ENCODE results near the gene CFB. TPM values are rescaled to one million over a fixed set of nuclear protein-coding genes. Genes with fewer than 3 reads are reported as not detected.
A peak's percentile ranks its signal among the peaks of the same experiment; 100 is the strongest.

The CFB gene
- total and polyA plus RNA-seq, 2 of the 13 experiments (the other 11 are each of a cell fraction or from before 2014, with no cell fraction given) = 171 to 513 TPM

GRCh38 chr6:31922942-31923341, 23.0 kb upstream of the CFB start (continued):
- TF ChIP-seq, protein P1, sequence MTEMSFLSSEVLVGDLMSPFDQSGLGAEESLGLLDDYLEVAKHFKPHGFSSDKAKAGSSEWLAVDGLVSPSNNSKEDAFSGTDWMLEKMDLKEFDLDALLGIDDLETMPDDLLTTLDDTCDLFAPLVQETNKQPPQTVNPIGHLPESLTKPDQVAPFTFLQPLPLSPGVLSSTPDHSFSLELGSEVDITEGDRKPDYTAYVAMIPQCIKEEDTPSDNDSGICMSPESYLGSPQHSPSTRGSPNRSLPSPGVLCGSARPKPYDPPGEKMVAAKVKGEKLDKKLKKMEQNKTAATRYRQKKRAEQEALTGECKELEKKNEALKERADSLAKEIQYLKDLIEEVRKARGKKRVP (CRISPR knock-in tag; IDR thresholded peaks at IDR 0.05) = no peak
- TF ChIP-seq CREBL2 (CRISPR knock-in tag; IDR thresholded peaks at IDR 0.05; ENCODE audit: borderline replicate concordance) (no peak), SNRNP70 (IDR thresholded peaks at IDR 0.05; ENCODE audit: low read depth, low read length) (no peak), ZBTB7A (CRISPR knock-in tag; IDR thresholded peaks at IDR 0.05) (no peak), MIER2 (CRISPR knock-in tag; IDR thresholded peaks at IDR 0.05) (no peak), ZBTB25 (CRISPR knock-in tag; IDR thresholded peaks at IDR 0.05) (0 out of 2 replicates have a peak, but pooled peaks have one; percentile 55), GATAD2A (CRISPR knock-in tag; IDR thresholded peaks at IDR 0.05) (peak; percentile 64), PCBP1 (IDR thresholded peaks at IDR 0.05; ENCODE audit: borderline replicate concordance, low read depth, low read length) (no peak), HNRNPL (IDR thresholded peaks at IDR 0.05; ENCODE audit: low read depth, low read length) (no peak), STAT5B (CRISPR knock-in tag; IDR thresholded peaks at IDR 0.05) (no peak), SUZ12 (IDR thresholded peaks at IDR 0.05; ENCODE audit: low read depth, low read length) (no peak), ATF6 (CRISPR knock-in tag; conservative IDR thresholded peaks at IDR 0.05) (0 out of 2 replicates have a peak, but pooled peaks have one; percentile 56), ZNF468 (CRISPR knock-in tag; IDR thresholded peaks at IDR 0.05) (no peak)
- TF ChIP-seq, protein P2, sequence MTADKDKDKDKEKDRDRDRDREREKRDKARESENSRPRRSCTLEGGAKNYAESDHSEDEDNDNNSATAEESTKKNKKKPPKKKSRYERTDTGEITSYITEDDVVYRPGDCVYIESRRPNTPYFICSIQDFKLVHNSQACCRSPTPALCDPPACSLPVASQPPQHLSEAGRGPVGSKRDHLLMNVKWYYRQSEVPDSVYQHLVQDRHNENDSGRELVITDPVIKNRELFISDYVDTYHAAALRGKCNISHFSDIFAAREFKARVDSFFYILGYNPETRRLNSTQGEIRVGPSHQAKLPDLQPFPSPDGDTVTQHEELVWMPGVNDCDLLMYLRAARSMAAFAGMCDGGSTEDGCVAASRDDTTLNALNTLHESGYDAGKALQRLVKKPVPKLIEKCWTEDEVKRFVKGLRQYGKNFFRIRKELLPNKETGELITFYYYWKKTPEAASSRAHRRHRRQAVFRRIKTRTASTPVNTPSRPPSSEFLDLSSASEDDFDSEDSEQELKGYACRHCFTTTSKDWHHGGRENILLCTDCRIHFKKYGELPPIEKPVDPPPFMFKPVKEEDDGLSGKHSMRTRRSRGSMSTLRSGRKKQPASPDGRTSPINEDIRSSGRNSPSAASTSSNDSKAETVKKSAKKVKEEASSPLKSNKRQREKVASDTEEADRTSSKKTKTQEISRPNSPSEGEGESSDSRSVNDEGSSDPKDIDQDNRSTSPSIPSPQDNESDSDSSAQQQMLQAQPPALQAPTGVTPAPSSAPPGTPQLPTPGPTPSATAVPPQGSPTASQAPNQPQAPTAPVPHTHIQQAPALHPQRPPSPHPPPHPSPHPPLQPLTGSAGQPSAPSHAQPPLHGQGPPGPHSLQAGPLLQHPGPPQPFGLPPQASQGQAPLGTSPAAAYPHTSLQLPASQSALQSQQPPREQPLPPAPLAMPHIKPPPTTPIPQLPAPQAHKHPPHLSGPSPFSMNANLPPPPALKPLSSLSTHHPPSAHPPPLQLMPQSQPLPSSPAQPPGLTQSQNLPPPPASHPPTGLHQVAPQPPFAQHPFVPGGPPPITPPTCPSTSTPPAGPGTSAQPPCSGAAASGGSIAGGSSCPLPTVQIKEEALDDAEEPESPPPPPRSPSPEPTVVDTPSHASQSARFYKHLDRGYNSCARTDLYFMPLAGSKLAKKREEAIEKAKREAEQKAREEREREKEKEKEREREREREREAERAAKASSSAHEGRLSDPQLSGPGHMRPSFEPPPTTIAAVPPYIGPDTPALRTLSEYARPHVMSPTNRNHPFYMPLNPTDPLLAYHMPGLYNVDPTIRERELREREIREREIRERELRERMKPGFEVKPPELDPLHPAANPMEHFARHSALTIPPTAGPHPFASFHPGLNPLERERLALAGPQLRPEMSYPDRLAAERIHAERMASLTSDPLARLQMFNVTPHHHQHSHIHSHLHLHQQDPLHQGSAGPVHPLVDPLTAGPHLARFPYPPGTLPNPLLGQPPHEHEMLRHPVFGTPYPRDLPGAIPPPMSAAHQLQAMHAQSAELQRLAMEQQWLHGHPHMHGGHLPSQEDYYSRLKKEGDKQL (CRISPR knock-in tag; IDR thresholded peaks at IDR 0.05; ENCODE audit: low read depth) = no peak
- TF ChIP-seq, protein P3, sequence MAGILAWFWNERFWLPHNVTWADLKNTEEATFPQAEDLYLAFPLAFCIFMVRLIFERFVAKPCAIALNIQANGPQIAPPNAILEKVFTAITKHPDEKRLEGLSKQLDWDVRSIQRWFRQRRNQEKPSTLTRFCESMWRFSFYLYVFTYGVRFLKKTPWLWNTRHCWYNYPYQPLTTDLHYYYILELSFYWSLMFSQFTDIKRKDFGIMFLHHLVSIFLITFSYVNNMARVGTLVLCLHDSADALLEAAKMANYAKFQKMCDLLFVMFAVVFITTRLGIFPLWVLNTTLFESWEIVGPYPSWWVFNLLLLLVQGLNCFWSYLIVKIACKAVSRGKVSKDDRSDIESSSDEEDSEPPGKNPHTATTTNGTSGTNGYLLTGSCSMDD (CRISPR knock-in tag; IDR thresholded peaks at IDR 0.05) = no peak
- TF ChIP-seq, protein P4, sequence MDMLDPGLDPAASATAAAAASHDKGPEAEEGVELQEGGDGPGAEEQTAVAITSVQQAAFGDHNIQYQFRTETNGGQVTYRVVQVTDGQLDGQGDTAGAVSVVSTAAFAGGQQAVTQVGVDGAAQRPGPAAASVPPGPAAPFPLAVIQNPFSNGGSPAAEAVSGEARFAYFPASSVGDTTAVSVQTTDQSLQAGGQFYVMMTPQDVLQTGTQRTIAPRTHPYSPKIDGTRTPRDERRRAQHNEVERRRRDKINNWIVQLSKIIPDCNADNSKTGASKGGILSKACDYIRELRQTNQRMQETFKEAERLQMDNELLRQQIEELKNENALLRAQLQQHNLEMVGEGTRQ (IDR thresholded peaks at IDR 0.05; ENCODE audit: low read depth, low read length) = no peak
- TF ChIP-seq, protein P4 (CRISPR knock-in tag; IDR thresholded peaks at IDR 0.05; ENCODE audit: borderline replicate concordance) = no peak
